ENCODE measurements around the gene PHTF2.

DNA sequence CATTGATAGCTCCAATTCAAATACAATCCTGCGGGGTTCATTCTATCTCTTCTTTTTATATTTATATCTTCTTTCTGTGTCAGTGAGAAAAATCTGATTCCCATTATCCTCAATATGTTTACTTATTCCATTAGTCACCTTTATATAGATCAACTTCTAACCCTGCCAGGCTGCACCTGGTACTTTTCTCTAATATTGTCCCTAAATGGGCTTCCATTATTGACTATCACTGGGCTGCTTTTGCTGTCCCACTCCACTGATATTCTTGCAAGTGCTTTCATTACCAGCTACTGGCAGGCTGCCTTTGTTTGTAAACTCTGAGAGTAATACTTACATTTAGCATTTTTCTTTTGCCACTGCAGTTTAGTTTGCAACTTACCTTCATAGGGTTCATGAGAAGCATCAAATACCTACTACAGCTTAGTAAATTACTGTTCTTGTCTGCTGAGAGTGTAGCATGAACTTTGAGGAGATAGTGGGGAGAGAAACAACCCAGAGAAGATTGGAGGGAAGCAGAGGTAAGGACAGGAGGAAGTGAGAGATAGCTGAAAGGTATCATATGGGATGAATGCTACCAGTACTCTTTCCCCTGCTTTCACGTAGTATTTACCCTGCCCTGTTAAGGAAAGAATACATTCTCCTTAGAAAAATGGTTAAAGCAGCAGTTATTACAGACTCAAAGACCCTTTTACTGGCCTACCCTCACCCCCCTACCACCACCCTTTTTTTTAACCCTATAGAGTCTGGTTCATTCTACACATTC lies 119.1 kb downstream of the PHTF2 start:
- TF ChIP-seq, protein P1, sequence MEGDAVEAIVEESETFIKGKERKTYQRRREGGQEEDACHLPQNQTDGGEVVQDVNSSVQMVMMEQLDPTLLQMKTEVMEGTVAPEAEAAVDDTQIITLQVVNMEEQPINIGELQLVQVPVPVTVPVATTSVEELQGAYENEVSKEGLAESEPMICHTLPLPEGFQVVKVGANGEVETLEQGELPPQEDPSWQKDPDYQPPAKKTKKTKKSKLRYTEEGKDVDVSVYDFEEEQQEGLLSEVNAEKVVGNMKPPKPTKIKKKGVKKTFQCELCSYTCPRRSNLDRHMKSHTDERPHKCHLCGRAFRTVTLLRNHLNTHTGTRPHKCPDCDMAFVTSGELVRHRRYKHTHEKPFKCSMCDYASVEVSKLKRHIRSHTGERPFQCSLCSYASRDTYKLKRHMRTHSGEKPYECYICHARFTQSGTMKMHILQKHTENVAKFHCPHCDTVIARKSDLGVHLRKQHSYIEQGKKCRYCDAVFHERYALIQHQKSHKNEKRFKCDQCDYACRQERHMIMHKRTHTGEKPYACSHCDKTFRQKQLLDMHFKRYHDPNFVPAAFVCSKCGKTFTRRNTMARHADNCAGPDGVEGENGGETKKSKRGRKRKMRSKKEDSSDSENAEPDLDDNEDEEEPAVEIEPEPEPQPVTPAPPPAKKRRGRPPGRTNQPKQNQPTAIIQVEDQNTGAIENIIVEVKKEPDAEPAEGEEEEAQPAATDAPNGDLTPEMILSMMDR (IDR thresholded peaks at IDR 0.05), result no peak
- TF ChIP-seq POLR2AphosphoS5 (IDR thresholded peaks at IDR 0.05) (no peak), POLR2A (IDR thresholded peaks at IDR 0.05) (no peak)
